ENCODE data around the gene NTM.

DNA sequence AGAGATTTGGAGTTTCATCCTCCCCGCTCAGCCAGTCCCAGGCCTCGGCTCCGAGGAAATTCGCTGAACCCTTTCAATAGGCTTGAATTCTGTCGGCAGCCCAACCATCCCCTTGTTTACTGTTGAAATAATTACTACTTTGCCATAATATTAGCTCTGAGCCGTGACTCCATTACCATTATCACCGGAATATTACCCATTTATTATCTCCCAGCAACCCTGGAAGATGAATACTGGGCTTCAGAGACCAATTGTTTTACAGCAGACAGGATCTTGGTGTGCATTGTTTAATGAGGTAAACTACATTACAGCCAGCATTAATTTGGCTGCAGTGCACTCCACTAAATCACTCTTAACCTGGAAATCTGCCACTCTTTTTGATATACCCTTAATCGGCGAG, 867.4 kb downstream of the NTM start:
- TF ChIP-seq POLR2AphosphoS5 (IDR thresholded peaks at IDR 0.05), result no peak
- TF ChIP-seq, protein P1, sequence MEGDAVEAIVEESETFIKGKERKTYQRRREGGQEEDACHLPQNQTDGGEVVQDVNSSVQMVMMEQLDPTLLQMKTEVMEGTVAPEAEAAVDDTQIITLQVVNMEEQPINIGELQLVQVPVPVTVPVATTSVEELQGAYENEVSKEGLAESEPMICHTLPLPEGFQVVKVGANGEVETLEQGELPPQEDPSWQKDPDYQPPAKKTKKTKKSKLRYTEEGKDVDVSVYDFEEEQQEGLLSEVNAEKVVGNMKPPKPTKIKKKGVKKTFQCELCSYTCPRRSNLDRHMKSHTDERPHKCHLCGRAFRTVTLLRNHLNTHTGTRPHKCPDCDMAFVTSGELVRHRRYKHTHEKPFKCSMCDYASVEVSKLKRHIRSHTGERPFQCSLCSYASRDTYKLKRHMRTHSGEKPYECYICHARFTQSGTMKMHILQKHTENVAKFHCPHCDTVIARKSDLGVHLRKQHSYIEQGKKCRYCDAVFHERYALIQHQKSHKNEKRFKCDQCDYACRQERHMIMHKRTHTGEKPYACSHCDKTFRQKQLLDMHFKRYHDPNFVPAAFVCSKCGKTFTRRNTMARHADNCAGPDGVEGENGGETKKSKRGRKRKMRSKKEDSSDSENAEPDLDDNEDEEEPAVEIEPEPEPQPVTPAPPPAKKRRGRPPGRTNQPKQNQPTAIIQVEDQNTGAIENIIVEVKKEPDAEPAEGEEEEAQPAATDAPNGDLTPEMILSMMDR (IDR thresholded peaks at IDR 0.05 in 8 of 11, conservative IDR thresholded peaks at IDR 0.05 in 3 of 11), result no peak

Measured in spleen (tissue), 7 donors.